SU-DHL-6 (cell line): ENCODE results near the gene RALB.

Experiments used
- H2AFZ ChIP-seq: fragments of 200-600 bp; sonication (generic); 2 replicates; pipeline ENCODE4 v1.6.1; 2014; ENCODE audit warnings: low read depth, mild to moderate bottlenecking, moderate library complexity, mixed read lengths, antibody characterized with exemption, low read length; ENCODE audit not compliant: severe bottlenecking
- H3F3A ChIP-seq: fragments of 200-600 bp; shearing (Covaris generic); 2 replicates; pipeline ENCODE4 v1.6.0; 2016; ENCODE audit warnings: antibody characterized with exemption, mild to moderate bottlenecking; ENCODE audit not compliant: insufficient read depth
- H3K27ac ChIP-seq: fragments of 200-600 bp; sonication (generic); 2 replicates; pipeline ENCODE4 v1.5.1; 2016; ENCODE audit warnings: low read depth, mild to moderate bottlenecking, low read length, moderate library complexity, mixed read lengths
- H3K27me3 ChIP-seq: fragments of 200-600 bp; sonication (generic), shearing (Covaris generic); 2 replicates; pipeline ENCODE4 v1.6.0; 2014; ENCODE audit warnings: mild to moderate bottlenecking, low read length
- H3K36me3 ChIP-seq: fragments of 200-600 bp; sonication (generic); 2 replicates; pipeline ENCODE4 v1.6.1; 2014; ENCODE audit warnings: mild to moderate bottlenecking, low read length, mixed read lengths
- H3K4me2 ChIP-seq: fragments of 300-600, 200-600 bp; shearing (Covaris generic), sonication (generic); 2 replicates; pipeline ENCODE4 v1.6.0; 2014; ENCODE audit warnings: low read length, low read depth, mild to moderate bottlenecking; ENCODE audit not compliant: poor library complexity, severe bottlenecking
- H3K4me3 ChIP-seq: fragments of 200-600 bp; sonication (generic); 2 replicates; pipeline ENCODE4 v1.5.1; 2014; ENCODE audit warnings: antibody characterized with exemption, low read length, mild to moderate bottlenecking, mixed read lengths; ENCODE audit not compliant: insufficient read depth, poor library complexity, severe bottlenecking
- H3K79me2 ChIP-seq: fragments of 200-600 bp; sonication (generic); 2 replicates; pipeline ENCODE4 v1.6.1; 2014; ENCODE audit warnings: mild to moderate bottlenecking, low read length, moderate library complexity; ENCODE audit not compliant: insufficient read depth
- H3K9ac ChIP-seq: fragments of 200-600 bp; sonication (generic); 2 replicates; pipeline ENCODE4 v1.7.0; 2014; ENCODE audit warnings: mild to moderate bottlenecking, low read length
- H3K9me2 ChIP-seq: fragments of 200-600 bp; sonication (generic); replicated peaks from 2 replicates; pipeline ENCODE4 v1.6.1; 2014; ENCODE audit warnings: low read length; ENCODE audit not compliant: insufficient read depth
- H3K9me3 ChIP-seq: fragments of 200-600 bp; sonication (generic); 2 replicates; pipeline ENCODE4 v1.6.1; 2014; ENCODE audit warnings: low read length, mixed read lengths; ENCODE audit not compliant: insufficient read depth
- H4K20me1 ChIP-seq: fragments of 200-600 bp; sonication (generic); 2 replicates; pipeline ENCODE4 v1.6.1; 2014; ENCODE audit warnings: low read depth, mild to moderate bottlenecking, antibody characterized with exemption, low read length, moderate library complexity, mixed read lengths
- EZH2phosphoT487 ChIP-seq: fragments of 200-600 bp; sonication (generic), shearing (Covaris generic); conservative IDR thresholded peaks from 2 replicates; pipeline ENCODE4 v1.6.1; 2018; ENCODE audit warnings: mild to moderate bottlenecking, antibody characterized with exemption, low read length, moderate library complexity, mixed read lengths
- TF ChIP-seq, protein P1 (sequence below): fragments of 200-600 bp; sonication (generic); IDR thresholded peaks from one replicate; pipeline ENCODE4 v1.5.1; 2017; ENCODE audit warnings: antibody characterized with exemption, mild to moderate bottlenecking, low read length, moderate library complexity; ENCODE audit not compliant: insufficient read depth, poor library complexity, severe bottlenecking

Gene RALB

DNA sequence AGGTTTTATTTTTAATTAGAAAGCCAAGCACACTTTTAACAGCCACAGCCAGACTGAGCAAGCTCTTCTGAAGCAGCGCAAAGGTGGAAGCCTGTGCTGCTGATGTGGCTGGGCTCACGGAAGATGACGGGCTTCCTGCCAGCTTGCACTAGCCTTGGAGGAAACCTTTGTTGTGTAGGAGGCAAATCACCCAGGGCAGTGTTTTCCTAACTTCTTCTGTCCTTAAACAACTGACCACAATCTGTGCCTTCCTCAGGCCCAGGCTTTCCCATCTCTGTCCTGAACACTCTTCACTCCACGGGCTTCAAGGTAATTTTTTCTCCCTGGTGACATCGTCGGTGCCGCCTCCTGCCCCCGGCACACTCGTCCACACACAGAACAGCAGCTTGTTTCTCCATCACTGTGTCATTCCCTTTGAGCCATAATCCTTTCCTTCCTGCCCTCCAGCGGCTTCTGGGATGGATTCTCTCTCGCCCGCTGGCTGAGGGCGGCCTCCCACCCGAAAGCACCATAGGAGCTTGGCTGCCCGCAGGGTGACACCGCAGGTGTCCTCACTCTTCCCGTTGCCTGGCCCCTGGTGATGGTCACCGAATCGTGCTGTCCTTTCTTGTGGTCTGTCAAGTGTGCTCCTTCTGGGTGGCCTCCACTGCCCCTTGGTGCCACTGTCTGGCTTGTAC lies 62.2 kb downstream of the RALB start:
- Histone ChIP-seq H3K79me2 (no peaks in the 10 kb centered on the region), H2AFZ (no peak overlapping the region), H3F3A (peaks cover 7% of the 10 kb centered on the region; the same call in 1 of the 2 replicates), H3K9ac (no peak overlapping the region), H3K27me3 (no peaks in the 10 kb centered on the region), H3K4me2 (no peak overlapping the region), H3K36me3 (no peaks in the 10 kb centered on the region), H4K20me1 (no peaks in the 10 kb centered on the region), H3K9me3 (no peaks in the 10 kb centered on the region), H3K4me3 (no peak overlapping the region), H3K27ac (no peak overlapping the region), H3K9me2 (no peaks in the 10 kb centered on the region)
- TF ChIP-seq, protein P1, sequence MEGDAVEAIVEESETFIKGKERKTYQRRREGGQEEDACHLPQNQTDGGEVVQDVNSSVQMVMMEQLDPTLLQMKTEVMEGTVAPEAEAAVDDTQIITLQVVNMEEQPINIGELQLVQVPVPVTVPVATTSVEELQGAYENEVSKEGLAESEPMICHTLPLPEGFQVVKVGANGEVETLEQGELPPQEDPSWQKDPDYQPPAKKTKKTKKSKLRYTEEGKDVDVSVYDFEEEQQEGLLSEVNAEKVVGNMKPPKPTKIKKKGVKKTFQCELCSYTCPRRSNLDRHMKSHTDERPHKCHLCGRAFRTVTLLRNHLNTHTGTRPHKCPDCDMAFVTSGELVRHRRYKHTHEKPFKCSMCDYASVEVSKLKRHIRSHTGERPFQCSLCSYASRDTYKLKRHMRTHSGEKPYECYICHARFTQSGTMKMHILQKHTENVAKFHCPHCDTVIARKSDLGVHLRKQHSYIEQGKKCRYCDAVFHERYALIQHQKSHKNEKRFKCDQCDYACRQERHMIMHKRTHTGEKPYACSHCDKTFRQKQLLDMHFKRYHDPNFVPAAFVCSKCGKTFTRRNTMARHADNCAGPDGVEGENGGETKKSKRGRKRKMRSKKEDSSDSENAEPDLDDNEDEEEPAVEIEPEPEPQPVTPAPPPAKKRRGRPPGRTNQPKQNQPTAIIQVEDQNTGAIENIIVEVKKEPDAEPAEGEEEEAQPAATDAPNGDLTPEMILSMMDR: no peak
- no peak for TF ChIP-seq EZH2phosphoT487

DNA sequence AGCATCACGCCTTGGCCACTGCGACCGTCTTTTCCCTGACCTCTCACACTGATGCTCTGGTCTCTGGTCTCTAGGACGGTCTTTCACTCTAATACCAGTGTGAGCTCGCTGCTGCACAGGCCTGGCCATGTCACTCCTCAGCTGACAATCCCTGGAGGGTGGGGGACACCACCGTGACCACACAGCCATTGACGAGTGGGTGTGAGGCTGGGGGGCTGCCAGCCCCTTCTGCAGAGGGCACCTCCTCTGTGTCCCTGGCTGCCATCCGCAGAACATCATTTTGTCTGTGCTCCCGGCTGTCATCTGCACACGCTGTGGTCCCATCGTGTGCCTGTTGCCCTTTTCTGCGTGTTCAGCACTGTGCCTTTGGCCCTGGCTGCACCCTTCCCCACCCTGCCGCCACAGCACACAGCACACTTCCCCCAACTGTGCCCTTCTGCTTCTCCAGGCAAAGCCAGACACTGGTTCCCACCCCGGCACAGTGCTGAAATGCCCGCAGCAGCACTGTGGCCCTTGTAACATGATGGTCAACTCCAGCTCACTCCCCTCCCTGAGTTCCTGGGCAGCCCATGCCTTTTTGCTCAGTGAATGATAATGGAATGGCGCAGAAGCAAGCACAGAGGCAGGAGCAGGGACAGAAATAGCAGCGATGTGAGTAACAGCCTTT lies 62.8 kb downstream of the RALB start:
- Histone ChIP-seq H3K4me3 (no peak overlapping the region), H3F3A (0 out of 2 replicates have a peak, but pooled peaks cover under 1% of the 10 kb centered on the region), H3K9me2 (no peaks in the 10 kb centered on the region), H3K9me3 (no peaks in the 10 kb centered on the region), H3K27ac (no peak overlapping the region), H4K20me1 (no peaks in the 10 kb centered on the region), H2AFZ (no peak overlapping the region), H3K9ac (no peak overlapping the region), H3K27me3 (no peaks in the 10 kb centered on the region), H3K36me3 (no peaks in the 10 kb centered on the region), H3K4me2 (no peak overlapping the region), H3K79me2 (no peaks in the 10 kb centered on the region)
- TF ChIP-seq, protein P1: no peak
- no peak for TF ChIP-seq EZH2phosphoT487

DNA sequence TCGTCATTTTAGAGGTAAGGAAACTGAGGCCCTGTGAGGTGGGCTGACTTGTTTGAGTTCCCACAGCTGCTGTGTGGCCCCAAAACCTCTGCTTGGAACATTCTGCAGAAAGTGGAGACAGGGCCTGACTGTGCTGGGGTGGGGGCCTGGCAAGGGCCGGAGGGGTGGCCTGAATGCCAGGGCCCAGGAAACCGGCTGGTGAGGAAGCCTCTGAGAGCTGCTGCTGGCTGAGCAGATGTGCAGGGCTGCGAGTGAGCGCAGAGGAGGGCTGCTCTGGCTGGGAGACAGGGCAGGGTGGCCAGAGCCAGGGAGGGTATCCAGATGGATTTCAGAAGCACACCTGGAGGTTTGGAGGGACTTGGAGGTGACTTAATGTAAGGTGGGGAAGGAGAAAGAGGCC lies 63.4 kb downstream of the RALB start:
- no peaks in the 10 kb centered on the region for H3K27me3 ChIP-seq
- H3K27ac ChIP-seq: no peak overlapping the region
- H3K4me3 ChIP-seq: no peak overlapping the region
- H3K4me2 ChIP-seq: no peak overlapping the region
- no peak for TF ChIP-seq EZH2phosphoT487
- TF ChIP-seq, protein P1: no peak
- no peak overlapping the region for H2AFZ ChIP-seq
- H3F3A ChIP-seq: no peaks in the 10 kb centered on the region
- H4K20me1 ChIP-seq: no peaks in the 10 kb centered on the region
- H3K9me2 ChIP-seq: no peaks in the 10 kb centered on the region
- H3K9me3 ChIP-seq: no peaks in the 10 kb centered on the region
- H3K79me2 ChIP-seq: no peaks in the 10 kb centered on the region
- no peak overlapping the region for H3K9ac ChIP-seq
- H3K36me3 ChIP-seq: no peaks in the 10 kb centered on the region
